Neural cell (in vitro differentiated cells): ENCODE results near the gene MXD1. TPM values are rescaled to one million over a fixed set of nuclear protein-coding genes. Genes with fewer than 3 reads are reported as not detected.

Experiments used
- H2AFZ ChIP-seq: fragments of 200-600, 300-800 bp; sonication (generic), shearing (Covaris generic); 2 replicates; pipeline ENCODE4 v1.6.0; 2014; ENCODE audit warnings: low read depth, mild to moderate bottlenecking, antibody characterized with exemption, low read length, moderate library complexity
- H3F3A ChIP-seq: fragments of 200-600 bp; shearing (Covaris generic); 2 replicates; pipeline ENCODE4 v1.6.1; 2016; ENCODE audit warnings: mild to moderate bottlenecking, moderate library complexity, mixed read lengths, antibody characterized with exemption, low read length; ENCODE audit not compliant: insufficient read depth, poor library complexity, severe bottlenecking
- H3K27ac ChIP-seq: fragments of 200-600, 300-800 bp; sonication (generic), shearing (Covaris generic); 2 replicates; pipeline ENCODE4 v1.5.1; 2014; ENCODE audit warnings: mild to moderate bottlenecking, low read length, moderate library complexity
- H3K27me3 ChIP-seq: fragments of 300-800, 200-600 bp; sonication (generic), shearing (Covaris generic); 2 replicates; pipeline ENCODE4 v1.6.0; 2014; ENCODE audit warnings: mild to moderate bottlenecking, low read depth, low read length, moderate library complexity; ENCODE audit not compliant: insufficient read depth
- H3K36me3 ChIP-seq: fragments of 300-800, 200-600 bp; sonication (generic), shearing (Covaris generic); 2 replicates; pipeline ENCODE4 v1.5.1; 2014; ENCODE audit warnings: mild to moderate bottlenecking, antibody characterized with exemption, low read length, moderate library complexity; ENCODE audit not compliant: insufficient read depth
- H3K4me2 ChIP-seq: fragments of 300-800, 200-600 bp; sonication (generic), shearing (Covaris generic); 2 replicates; pipeline ENCODE4 v1.6.0; 2014; ENCODE audit warnings: mild to moderate bottlenecking, low read length
- H3K4me3 ChIP-seq: fragments of 300-800, 200-600 bp; sonication (generic), shearing (Covaris generic); 2 replicates; pipeline ENCODE4 v1.5.1; 2014; ENCODE audit warnings: mild to moderate bottlenecking, low read length, moderate library complexity
- H3K79me2 ChIP-seq: fragments of 200-600 bp; shearing (Covaris generic); replicated peaks from 2 replicates; pipeline ENCODE4 v1.6.0; 2014; ENCODE audit warnings: mild to moderate bottlenecking, low read length, moderate library complexity; ENCODE audit not compliant: insufficient read depth
- H3K9ac ChIP-seq: fragments of 300-800, 200-600 bp; sonication (generic), shearing (Covaris generic); 2 replicates; pipeline ENCODE4 v1.6.1; 2016; ENCODE audit warnings: mild to moderate bottlenecking, low read length, mixed read lengths
- H3K9me2 ChIP-seq: fragments of 200-600 bp; shearing (Covaris generic); 2 replicates; pipeline ENCODE4 v1.6.1; 2016; ENCODE audit warnings: mild to moderate bottlenecking, low read length, mixed read lengths; ENCODE audit not compliant: insufficient read depth
- H3K9me3 ChIP-seq: fragments of 200-600, 300-800 bp; sonication (generic), shearing (Covaris generic); 2 replicates; pipeline ENCODE4 v1.6.1; 2016; ENCODE audit warnings: mild to moderate bottlenecking, mixed run types, low read length, moderate library complexity, mixed read lengths
- H4K20me1 ChIP-seq: fragments of 200-600 bp; shearing (Covaris generic); 2 replicates; pipeline ENCODE4 v1.6.1; 2016; ENCODE audit warnings: mild to moderate bottlenecking, mixed run types; ENCODE audit not compliant: insufficient read depth
- EP300 ChIP-seq: fragments of 450-650 bp; conservative IDR thresholded peaks from 2 replicates; pipeline ENCODE4 v1.6.1; 2014; ENCODE audit warnings: antibody characterized with exemption, mild to moderate bottlenecking, moderate library complexity; ENCODE audit not compliant: poor library complexity, severe bottlenecking
- EZH2 ChIP-seq: fragments of 200-600, 300-800 bp; shearing (Covaris generic), sonication (generic); IDR thresholded peaks from 2 replicates; pipeline ENCODE4 v1.6.1; 2014; ENCODE audit warnings: antibody characterized with exemption, low read length, borderline replicate concordance, mild to moderate bottlenecking; ENCODE audit not compliant: insufficient read depth, poor library complexity, severe bottlenecking
- MXI1 ChIP-seq: fragments of 450-650 bp; conservative IDR thresholded peaks from 2 replicates; pipeline ENCODE4 v1.6.1; 2014; ENCODE audit warnings: antibody characterized with exemption, mild to moderate bottlenecking; ENCODE audit not compliant: poor library complexity, severe bottlenecking
- POLR2AphosphoS5 ChIP-seq: IDR thresholded peaks from 2 replicates; pipeline ENCODE4 v1.6.1; 2012
- RAD21 ChIP-seq: fragments of 450-650 bp; conservative IDR thresholded peaks from 2 replicates; pipeline ENCODE4 v1.6.1; 2014; ENCODE audit warnings: antibody characterized with exemption, mild to moderate bottlenecking, moderate library complexity
- REST ChIP-seq: IDR thresholded peaks from 2 replicates; pipeline ENCODE4 v1.6.1; 2012; ENCODE audit warnings: borderline replicate concordance
- SMC3 ChIP-seq: fragments of 450-650 bp; conservative IDR thresholded peaks from 2 replicates; pipeline ENCODE4 v1.6.1; 2014; ENCODE audit warnings: antibody characterized with exemption, mild to moderate bottlenecking, moderate library complexity; ENCODE audit not compliant: poor library complexity
- TAF1 ChIP-seq: IDR thresholded peaks from 2 replicates; pipeline ENCODE4 v1.6.1; 2012; ENCODE audit warnings: low read depth
- polyA plus RNA-seq: library from polyadenylated mRNA; depleted of rRNA; stranded (reverse); fragments of >200 nt; gene quantifications from 2 replicates; pipeline ENCODE4 v1.2.3, GENCODE V29; 2014
- TF ChIP-seq, protein P1 (sequence below): fragments of 450-650 bp; IDR thresholded peaks from 2 replicates; pipeline ENCODE4 v1.5.1; 2014; ENCODE audit warnings: antibody characterized with exemption, mild to moderate bottlenecking, moderate library complexity; ENCODE audit not compliant: poor library complexity, severe bottlenecking

MXD1 gene
- polyA plus RNA-seq, 1 donor from 2014 or later, result 16.4 TPM

- no peaks in the 10 kb centered on the region for H3K9me2 ChIP-seq
- H4K20me1 ChIP-seq, result no peaks in the 10 kb centered on the region
- H3F3A ChIP-seq, result no peaks in the 10 kb centered on the region
- H3K79me2 ChIP-seq, result no peaks in the 10 kb centered on the region
- H3K4me3 ChIP-seq, result no peak overlapping the region
- TF ChIP-seq TAF1 (no peak), EZH2 (no peak), SMC3 (no peak), POLR2AphosphoS5 (no peak), RAD21 (no peak), EP300 (no peak), MXI1 (no peak), REST (no peak)
- TF ChIP-seq, protein P1, sequence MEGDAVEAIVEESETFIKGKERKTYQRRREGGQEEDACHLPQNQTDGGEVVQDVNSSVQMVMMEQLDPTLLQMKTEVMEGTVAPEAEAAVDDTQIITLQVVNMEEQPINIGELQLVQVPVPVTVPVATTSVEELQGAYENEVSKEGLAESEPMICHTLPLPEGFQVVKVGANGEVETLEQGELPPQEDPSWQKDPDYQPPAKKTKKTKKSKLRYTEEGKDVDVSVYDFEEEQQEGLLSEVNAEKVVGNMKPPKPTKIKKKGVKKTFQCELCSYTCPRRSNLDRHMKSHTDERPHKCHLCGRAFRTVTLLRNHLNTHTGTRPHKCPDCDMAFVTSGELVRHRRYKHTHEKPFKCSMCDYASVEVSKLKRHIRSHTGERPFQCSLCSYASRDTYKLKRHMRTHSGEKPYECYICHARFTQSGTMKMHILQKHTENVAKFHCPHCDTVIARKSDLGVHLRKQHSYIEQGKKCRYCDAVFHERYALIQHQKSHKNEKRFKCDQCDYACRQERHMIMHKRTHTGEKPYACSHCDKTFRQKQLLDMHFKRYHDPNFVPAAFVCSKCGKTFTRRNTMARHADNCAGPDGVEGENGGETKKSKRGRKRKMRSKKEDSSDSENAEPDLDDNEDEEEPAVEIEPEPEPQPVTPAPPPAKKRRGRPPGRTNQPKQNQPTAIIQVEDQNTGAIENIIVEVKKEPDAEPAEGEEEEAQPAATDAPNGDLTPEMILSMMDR, result no peak
- no peaks in the 10 kb centered on the region for H3K27me3 ChIP-seq
- H3K4me2 ChIP-seq, result no peak overlapping the region
- H3K27ac ChIP-seq, result no peak overlapping the region
- H2AFZ ChIP-seq, result no peak overlapping the region
- no peaks in the 10 kb centered on the region for H3K9me3 ChIP-seq
- H3K9ac ChIP-seq, result no peak overlapping the region
- H3K36me3 ChIP-seq, result no peaks in the 10 kb centered on the region
Measured at GRCh38 chr2:69973335-69973735, 58.4 kb downstream of the MXD1 start.

DNA sequence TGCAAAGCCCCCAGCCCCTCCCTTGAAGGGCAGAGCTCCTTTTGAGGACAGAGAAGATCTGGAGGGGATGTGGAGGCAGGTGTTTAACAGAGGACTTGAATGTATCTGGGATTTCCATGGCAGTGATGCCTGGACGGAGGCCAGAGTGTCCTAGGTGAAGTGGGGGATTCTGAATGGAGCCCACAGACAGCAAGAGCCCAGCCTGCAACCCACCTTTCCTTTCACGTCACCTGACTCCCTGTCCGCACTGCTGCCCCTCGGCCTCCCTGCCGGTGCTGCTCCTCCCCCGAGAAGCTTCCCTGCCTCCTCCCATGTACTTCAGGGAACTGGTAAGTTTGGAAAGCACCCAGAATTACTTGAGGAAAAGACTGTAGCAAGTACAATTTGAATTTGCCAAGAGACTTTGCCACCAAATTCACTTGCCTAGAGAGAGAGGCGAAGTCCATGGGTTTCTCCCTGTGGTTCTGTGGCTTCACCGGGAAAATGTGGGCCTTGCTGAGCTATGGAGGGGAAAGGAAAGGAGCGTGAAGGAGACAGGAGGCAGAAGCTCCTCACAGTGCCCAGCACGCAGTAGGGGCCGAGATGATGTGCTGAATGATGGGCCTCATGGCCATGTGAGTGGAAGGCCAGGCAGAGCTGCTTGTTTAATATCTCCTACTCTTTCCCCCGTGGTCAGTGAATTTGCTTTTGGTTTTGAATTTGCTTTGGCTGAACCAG lies 60.4 kb downstream of the MXD1 start:
- Histone ChIP-seq H3K9me3 (no peaks in the 10 kb centered on the region), H3F3A (no peaks in the 10 kb centered on the region), H3K4me2 (no peak overlapping the region), H3K27me3 (no peaks in the 10 kb centered on the region), H3K9ac (no peak overlapping the region), H3K9me2 (no peaks in the 10 kb centered on the region), H3K36me3 (no peaks in the 10 kb centered on the region), H4K20me1 (no peaks in the 10 kb centered on the region), H2AFZ (no peak overlapping the region), H3K4me3 (no peak overlapping the region), H3K79me2 (no peaks in the 10 kb centered on the region), H3K27ac (no peak overlapping the region)
- TF ChIP-seq TAF1 (no peak), EZH2 (no peak), POLR2AphosphoS5 (no peak), MXI1 (no peak), RAD21 (no peak), REST (no peak), SMC3 (no peak), EP300 (no peak)
- TF ChIP-seq, protein P1, result no peak
